ENCODE data around the gene TEKT2. TPM values are rescaled to one million over a fixed set of nuclear protein-coding genes. Genes with fewer than 3 reads are reported as not detected.

The TEKT2 gene
- total and polyA plus RNA-seq, 4 donors = 10.2 to 40.2 (median 16.5) TPM

GRCh38 chr1:36092166-36092797, 8.4 kb downstream of the TEKT2 start:
- peaks cover 4 to 17% (median 7%) of the 10 kb centered on the region in 5 donors for H3K4me1 ChIP-seq (ENCODE audit: control insufficient read depth in 5 of 5, insufficient read depth in 5 of 5, low read length in 5 of 5)
- DNase-seq (no peak), ATAC-seq (ENCODE audit: insufficient read depth, low FRiP score) (no peak)
- no peaks in the 10 kb centered on the region for H3K9me3 ChIP-seq (ENCODE audit: control insufficient read depth in 4 of 4, insufficient read depth in 3 of 4, low read length in 3 of 4)
- no peak overlapping the region for H3K9ac ChIP-seq (ENCODE audit: insufficient read depth in 1 of 2, low read length in 2 of 2)
- no peak overlapping the region for H3K27ac ChIP-seq (ENCODE audit: low read depth in 1 of 2, low read length in 1 of 2)
- no peak overlapping the region for H3K4me3 ChIP-seq
- TF ChIP-seq, protein P1, sequence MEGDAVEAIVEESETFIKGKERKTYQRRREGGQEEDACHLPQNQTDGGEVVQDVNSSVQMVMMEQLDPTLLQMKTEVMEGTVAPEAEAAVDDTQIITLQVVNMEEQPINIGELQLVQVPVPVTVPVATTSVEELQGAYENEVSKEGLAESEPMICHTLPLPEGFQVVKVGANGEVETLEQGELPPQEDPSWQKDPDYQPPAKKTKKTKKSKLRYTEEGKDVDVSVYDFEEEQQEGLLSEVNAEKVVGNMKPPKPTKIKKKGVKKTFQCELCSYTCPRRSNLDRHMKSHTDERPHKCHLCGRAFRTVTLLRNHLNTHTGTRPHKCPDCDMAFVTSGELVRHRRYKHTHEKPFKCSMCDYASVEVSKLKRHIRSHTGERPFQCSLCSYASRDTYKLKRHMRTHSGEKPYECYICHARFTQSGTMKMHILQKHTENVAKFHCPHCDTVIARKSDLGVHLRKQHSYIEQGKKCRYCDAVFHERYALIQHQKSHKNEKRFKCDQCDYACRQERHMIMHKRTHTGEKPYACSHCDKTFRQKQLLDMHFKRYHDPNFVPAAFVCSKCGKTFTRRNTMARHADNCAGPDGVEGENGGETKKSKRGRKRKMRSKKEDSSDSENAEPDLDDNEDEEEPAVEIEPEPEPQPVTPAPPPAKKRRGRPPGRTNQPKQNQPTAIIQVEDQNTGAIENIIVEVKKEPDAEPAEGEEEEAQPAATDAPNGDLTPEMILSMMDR (IDR thresholded peaks at IDR 0.05; ENCODE audit: control extremely low read depth, extremely low read depth) = no peak
- H3K36me3 ChIP-seq (ENCODE audit: control insufficient read depth in 4 of 4, insufficient read depth in 4 of 4, low read length in 4 of 4) = peaks cover 3 to 50% (median 29%) of the 10 kb centered on the region in 4 donors
- 95 to 96% methylated on average over 17 of the region's 17 CpGs for WGBS, 2 donors
- no peaks in the 10 kb centered on the region for H3K27me3 ChIP-seq (ENCODE audit: control insufficient read depth in 3 of 3, insufficient read depth in 3 of 3, low read length in 2 of 3)

- Histone ChIP-seq H3K4me3 (no peak overlapping the region), H3K9me3 (ENCODE audit: control insufficient read depth in 4 of 4, insufficient read depth in 3 of 4, low read length in 3 of 4) (no peaks in the 10 kb centered on the region), H3K27me3 (ENCODE audit: control insufficient read depth in 3 of 3, insufficient read depth in 3 of 3, low read length in 2 of 3) (no peaks in the 10 kb centered on the region), H3K36me3 (ENCODE audit: control insufficient read depth in 4 of 4, insufficient read depth in 4 of 4, low read length in 4 of 4) (peaks cover 3 to 50% (median 29%) of the 10 kb centered on the region in 4 donors), H3K4me1 (ENCODE audit: control insufficient read depth in 5 of 5, insufficient read depth in 5 of 5, low read length in 5 of 5) (peaks cover 4 to 17% (median 7%) of the 10 kb centered on the region in 5 donors), H3K9ac (ENCODE audit: insufficient read depth in 1 of 2, low read length in 2 of 2) (no peak overlapping the region), H3K27ac (ENCODE audit: low read depth in 1 of 2, low read length in 1 of 2) (no peak overlapping the region)
- ATAC-seq (ENCODE audit: insufficient read depth, low FRiP score) (no peak), DNase-seq (no peak)
- 95 to 97% methylated on average over 9 of the region's 9 CpGs for WGBS, 2 donors
- TF ChIP-seq, protein P1 (IDR thresholded peaks at IDR 0.05; ENCODE audit: control extremely low read depth, extremely low read depth) = no peak
These were observed 8.9 kb downstream of the TEKT2 start for GRCh38 chr1:36092798-36093185.

- Histone ChIP-seq H3K9me3 (ENCODE audit: control insufficient read depth in 4 of 4, insufficient read depth in 3 of 4, low read length in 3 of 4) (no peaks in the 10 kb centered on the region), H3K4me1 (ENCODE audit: control insufficient read depth in 5 of 5, insufficient read depth in 5 of 5, low read length in 5 of 5) (peaks cover 4 to 14% (median 7%) of the 10 kb centered on the region in 5 donors)
- no peak for ATAC-seq (ENCODE audit: insufficient read depth, low FRiP score)
These were observed 9.3 kb downstream of the TEKT2 start for GRCh38 chr1:36093226-36093625.

More at GRCh38 chr1:36093226-36093625, 9.3 kb downstream of the TEKT2 start:
- Histone ChIP-seq H3K9ac (ENCODE audit: insufficient read depth in 1 of 2, low read length in 2 of 2) (no peak overlapping the region), H3K27ac (ENCODE audit: low read depth in 1 of 2, low read length in 1 of 2) (no peak overlapping the region), H3K36me3 (ENCODE audit: control insufficient read depth in 4 of 4, insufficient read depth in 4 of 4, low read length in 4 of 4) (peaks cover 3 to 50% (median 29%) of the 10 kb centered on the region in 4 donors), H3K4me3 (no peak overlapping the region), H3K27me3 (ENCODE audit: control insufficient read depth in 3 of 3, insufficient read depth in 3 of 3, low read length in 2 of 3) (no peaks in the 10 kb centered on the region)
- 90 to 91% methylated on average over 7 of the region's 7 CpGs for WGBS, 2 donors
- TF ChIP-seq, protein P1 (IDR thresholded peaks at IDR 0.05; ENCODE audit: control extremely low read depth, extremely low read depth) = no peak
- no peak for DNase-seq
